ENCODE data around the gene KRABD2.

KRABD2 gene

DNA sequence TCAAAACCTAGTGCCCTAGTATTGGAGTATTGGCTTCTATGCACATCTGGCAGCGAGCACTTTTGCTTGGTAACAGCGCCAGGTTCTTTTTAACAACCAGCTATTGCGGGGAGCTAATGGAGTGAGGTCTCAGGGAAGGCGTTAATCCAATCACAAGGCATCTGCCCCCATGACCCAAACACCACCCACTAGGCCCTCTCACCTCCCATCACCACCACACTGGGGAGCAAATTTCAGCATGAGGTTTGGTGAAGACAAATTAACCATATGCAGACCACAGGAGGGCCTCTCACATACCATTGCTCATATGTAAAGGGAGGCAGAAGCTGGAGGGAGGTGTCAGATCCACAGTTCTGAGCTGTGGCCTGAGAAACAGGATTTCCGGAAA is 37.8 kb downstream of the KRABD2 start:
- no peaks in the 10 kb centered on the region for H3K36me3 ChIP-seq (ENCODE audit: insufficient read depth, low read length, poor library complexity, severe bottlenecking)
- H3K4me3 ChIP-seq (ENCODE audit: low read depth, low read length, poor library complexity, severe bottlenecking): no peak overlapping the region
- no peaks in the 10 kb centered on the region for H3K9me3 ChIP-seq (ENCODE audit: low read depth, low read length, poor library complexity, severe bottlenecking)
- no peaks in the 10 kb centered on the region for H3K27me3 ChIP-seq (replicated peaks; ENCODE audit: insufficient read depth, low read depth, low read length, poor library complexity)
- ChIA-PET POLR2A (ENCODE audit: low non-redundant PET) (no interaction called here), CTCF (interaction anchor here (0.6 kb wide), 1 partner anchor 13 kb away, joined by 6 read pairs; no protein-coding TSS in a partner anchor)
- no peak for DNase-seq (ENCODE audit: low spot score)
- no peak for TF ChIP-seq EZH2 (IDR thresholded peaks at IDR 0.05; ENCODE audit: borderline replicate concordance, low read depth, low read length, poor library complexity, severe bottlenecking)
- TF ChIP-seq, protein P1, sequence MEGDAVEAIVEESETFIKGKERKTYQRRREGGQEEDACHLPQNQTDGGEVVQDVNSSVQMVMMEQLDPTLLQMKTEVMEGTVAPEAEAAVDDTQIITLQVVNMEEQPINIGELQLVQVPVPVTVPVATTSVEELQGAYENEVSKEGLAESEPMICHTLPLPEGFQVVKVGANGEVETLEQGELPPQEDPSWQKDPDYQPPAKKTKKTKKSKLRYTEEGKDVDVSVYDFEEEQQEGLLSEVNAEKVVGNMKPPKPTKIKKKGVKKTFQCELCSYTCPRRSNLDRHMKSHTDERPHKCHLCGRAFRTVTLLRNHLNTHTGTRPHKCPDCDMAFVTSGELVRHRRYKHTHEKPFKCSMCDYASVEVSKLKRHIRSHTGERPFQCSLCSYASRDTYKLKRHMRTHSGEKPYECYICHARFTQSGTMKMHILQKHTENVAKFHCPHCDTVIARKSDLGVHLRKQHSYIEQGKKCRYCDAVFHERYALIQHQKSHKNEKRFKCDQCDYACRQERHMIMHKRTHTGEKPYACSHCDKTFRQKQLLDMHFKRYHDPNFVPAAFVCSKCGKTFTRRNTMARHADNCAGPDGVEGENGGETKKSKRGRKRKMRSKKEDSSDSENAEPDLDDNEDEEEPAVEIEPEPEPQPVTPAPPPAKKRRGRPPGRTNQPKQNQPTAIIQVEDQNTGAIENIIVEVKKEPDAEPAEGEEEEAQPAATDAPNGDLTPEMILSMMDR (conservative IDR thresholded peaks at IDR 0.05; ENCODE audit: low read depth, low read length): no peak
- BruUV-seq (replicated peaks): no TSS peak
- H3K4me1 ChIP-seq (ENCODE audit: insufficient read depth, low read length, poor library complexity, severe bottlenecking): peaks cover 4% of the 10 kb centered on the region
- intact Hi-C loops (cut with micrococcal nuclease; ENCODE audit: unreplicated experiment): no loop called here
- H3K27ac ChIP-seq (ENCODE audit: low read depth, low read length, poor library complexity, severe bottlenecking): no peak overlapping the region

DNA sequence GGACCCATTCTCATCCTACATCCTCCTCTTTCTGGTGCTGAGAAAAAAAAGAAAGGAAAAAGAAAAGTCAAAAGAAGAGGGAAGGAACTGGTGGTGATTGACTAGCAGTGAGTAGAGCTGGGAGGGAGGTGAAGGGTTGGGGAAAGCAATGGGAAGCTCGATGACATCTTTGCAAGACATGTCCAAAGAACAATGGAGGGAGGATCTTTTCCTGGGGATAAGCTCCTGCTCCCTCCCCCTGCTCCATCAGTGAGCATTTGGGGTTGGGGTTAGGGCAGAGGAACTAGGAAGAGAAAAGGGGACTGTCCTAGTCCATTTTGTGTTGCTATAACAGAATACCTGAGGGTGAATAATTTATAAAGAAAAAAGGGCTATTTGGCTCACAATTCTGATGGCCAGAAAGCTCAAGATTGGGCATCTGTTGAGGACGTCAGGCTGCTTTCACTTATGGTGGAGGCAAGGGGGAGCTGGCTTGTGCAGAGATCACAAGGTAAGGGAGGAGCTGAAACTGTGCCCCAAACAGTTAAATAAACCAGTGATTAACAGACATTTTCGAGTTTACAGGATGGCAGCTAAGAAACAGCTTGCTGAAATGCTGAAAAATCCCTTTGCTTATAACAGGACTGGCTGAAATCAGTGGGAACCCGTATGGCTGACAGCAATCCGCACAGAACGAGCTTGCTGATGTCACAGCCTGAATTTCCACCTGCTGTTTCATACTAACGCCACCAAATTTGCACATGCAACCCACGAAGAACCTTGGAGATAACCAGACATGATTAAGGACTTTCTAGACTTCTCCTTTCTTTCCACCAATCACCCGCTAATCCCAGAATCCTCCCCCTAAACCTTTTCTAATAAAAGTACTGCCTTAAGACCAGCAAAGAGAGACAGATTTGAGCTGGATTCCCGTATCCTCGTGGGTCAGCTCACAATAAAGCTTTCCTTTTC is 38.4 kb downstream of the KRABD2 start:
- H3K4me1 ChIP-seq (ENCODE audit: insufficient read depth, low read length, poor library complexity, severe bottlenecking): peaks cover 4% of the 10 kb centered on the region
- peak; percentile 18 for DNase-seq (ENCODE audit: low spot score)
- H3K4me3 ChIP-seq (ENCODE audit: low read depth, low read length, poor library complexity, severe bottlenecking): no peak overlapping the region
- POLR2A ChIA-PET (ENCODE audit: low non-redundant PET): no interaction called here
- intact Hi-C loops (cut with micrococcal nuclease; ENCODE audit: unreplicated experiment): no loop called here
- no TSS peak for BruUV-seq (replicated peaks)
- no peak overlapping the region for H3K27ac ChIP-seq (ENCODE audit: low read depth, low read length, poor library complexity, severe bottlenecking)
- H3K27me3 ChIP-seq (replicated peaks; ENCODE audit: insufficient read depth, low read depth, low read length, poor library complexity): no peaks in the 10 kb centered on the region
- H3K9me3 ChIP-seq (ENCODE audit: low read depth, low read length, poor library complexity, severe bottlenecking): no peaks in the 10 kb centered on the region
- CTCF ChIA-PET: interaction anchor here (0.6 kb wide), 1 partner anchor 12 kb away, joined by 6 read pairs; no protein-coding TSS in a partner anchor
- H3K36me3 ChIP-seq (ENCODE audit: insufficient read depth, low read length, poor library complexity, severe bottlenecking): no peaks in the 10 kb centered on the region
- no peak for TF ChIP-seq EZH2 (IDR thresholded peaks at IDR 0.05; ENCODE audit: borderline replicate concordance, low read depth, low read length, poor library complexity, severe bottlenecking)
- TF ChIP-seq, protein P1 (conservative IDR thresholded peaks at IDR 0.05; ENCODE audit: low read depth, low read length): no peak

DNA sequence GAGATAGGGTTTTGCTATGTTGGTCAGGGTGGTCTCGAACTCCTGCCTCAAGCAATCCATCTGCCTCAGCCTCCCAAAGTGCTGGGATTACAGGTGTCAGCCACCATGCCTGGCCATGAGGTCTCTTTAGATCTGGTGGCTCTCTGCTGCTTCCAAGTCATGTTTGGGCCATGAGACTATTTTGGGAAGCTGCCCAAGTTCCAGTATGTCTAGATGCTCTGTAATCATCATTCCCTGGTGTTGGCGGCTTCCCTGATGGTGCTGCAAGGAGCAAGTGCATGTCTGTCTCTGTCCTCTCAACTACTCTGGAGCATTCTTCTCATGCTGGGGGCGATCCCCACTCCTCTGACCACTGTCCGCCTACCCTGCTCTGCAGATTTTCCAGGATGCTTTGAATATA is 43.2 kb downstream of the KRABD2 start:
- ChIA-PET POLR2A (ENCODE audit: low non-redundant PET) (no interaction called here), CTCF (no interaction called here)
- no peaks in the 10 kb centered on the region for H3K9me3 ChIP-seq (ENCODE audit: low read depth, low read length, poor library complexity, severe bottlenecking)
- H3K27ac ChIP-seq (ENCODE audit: low read depth, low read length, poor library complexity, severe bottlenecking): no peak overlapping the region
- intact Hi-C loops (cut with micrococcal nuclease; ENCODE audit: unreplicated experiment): no loop called here
- H3K36me3 ChIP-seq (ENCODE audit: insufficient read depth, low read length, poor library complexity, severe bottlenecking): no peaks in the 10 kb centered on the region
- H3K4me3 ChIP-seq (ENCODE audit: low read depth, low read length, poor library complexity, severe bottlenecking): no peak overlapping the region
- BruUV-seq (replicated peaks): no TSS peak
- H3K27me3 ChIP-seq (replicated peaks; ENCODE audit: insufficient read depth, low read depth, low read length, poor library complexity): no peaks in the 10 kb centered on the region
- H3K4me1 ChIP-seq (ENCODE audit: insufficient read depth, low read length, poor library complexity, severe bottlenecking): peaks cover 4% of the 10 kb centered on the region
- no peak for TF ChIP-seq EZH2 (IDR thresholded peaks at IDR 0.05; ENCODE audit: borderline replicate concordance, low read depth, low read length, poor library complexity, severe bottlenecking)
- TF ChIP-seq, protein P1 (conservative IDR thresholded peaks at IDR 0.05; ENCODE audit: low read depth, low read length): no peak
- no peak for DNase-seq (ENCODE audit: low spot score)
